GM13976 (cell line): ENCODE measurements around the gene SPON2.

Experiments used
- DNase-seq: peaks from one replicate; pipeline ENCODE4 v3.0.0; 2012; ENCODE audit warnings: low spot score
- CTCF ChIP-seq: IDR thresholded peaks from 2 replicates; pipeline ENCODE4 v1.5.1; 2012; ENCODE audit warnings: borderline replicate concordance, mild to moderate bottlenecking; ENCODE audit not compliant: insufficient read depth; ENCODE audit errors: extremely low read depth, missing control alignments, control extremely low read depth
- in situ Hi-C: fragments of 300-500 bp; cut with MboI; formaldehyde crosslinking; loops from one replicate; pipeline ENCODE4 v1.12.0; 2022; ENCODE audit warnings: low sequenced_read_pairs, mixed read lengths, inconsistent platforms; ENCODE audit not compliant: unreplicated experiment

SPON2 gene

DNA sequence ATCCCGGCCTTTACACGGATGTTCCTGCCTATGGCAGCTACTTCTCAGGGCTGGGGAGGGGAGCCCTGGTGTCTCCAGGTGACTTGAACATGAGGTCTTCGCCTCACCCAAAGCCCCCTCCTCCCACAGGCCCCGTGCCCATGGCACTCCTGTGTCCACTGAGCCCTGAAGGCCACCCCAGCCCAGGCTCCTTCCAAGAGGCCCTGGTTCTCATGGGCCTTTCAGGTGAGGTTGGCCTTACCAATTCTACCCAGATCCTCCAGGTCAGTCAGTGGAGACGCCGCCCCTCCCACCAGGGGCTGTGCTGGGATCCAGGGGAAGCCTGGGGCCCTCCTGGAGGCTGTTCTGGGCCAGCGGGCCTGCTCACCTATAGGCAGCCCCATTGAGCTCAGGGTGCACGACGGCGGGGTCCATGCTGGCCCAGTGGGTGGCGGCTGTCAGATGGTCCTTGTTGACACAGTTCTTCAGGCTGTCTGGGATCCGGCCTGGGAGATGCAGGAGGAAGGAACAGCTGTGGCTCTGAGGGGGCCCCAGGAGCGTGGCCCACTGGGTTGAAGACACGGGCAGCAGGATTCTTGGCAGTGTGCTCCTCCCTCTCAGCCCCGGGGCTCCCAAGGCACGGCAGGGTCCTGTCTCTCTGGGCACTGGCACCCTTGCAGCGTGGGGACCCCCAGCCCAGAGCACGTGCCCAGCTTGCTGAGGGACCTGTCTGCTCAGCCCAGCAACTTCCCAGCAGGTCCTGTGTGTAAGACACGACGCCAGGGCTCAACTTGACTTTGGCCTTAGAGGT, 40.4 kb upstream of the SPON2 start:
- no peak for TF ChIP-seq CTCF
- in situ Hi-C loops = no loop called here
- DNase-seq = no peak

- DNase-seq = no peak
- no peak for TF ChIP-seq CTCF
- in situ Hi-C loops = no loop called here
Measured at GRCh38 chr4:1211891-1212545, 39.6 kb upstream of the SPON2 start.

- DNase-seq = no peak
- TF ChIP-seq CTCF = no peak
- in situ Hi-C loops = no loop called here
Measured at GRCh38 chr4:1211371-1211770, 39.0 kb upstream of the SPON2 start.

DNA sequence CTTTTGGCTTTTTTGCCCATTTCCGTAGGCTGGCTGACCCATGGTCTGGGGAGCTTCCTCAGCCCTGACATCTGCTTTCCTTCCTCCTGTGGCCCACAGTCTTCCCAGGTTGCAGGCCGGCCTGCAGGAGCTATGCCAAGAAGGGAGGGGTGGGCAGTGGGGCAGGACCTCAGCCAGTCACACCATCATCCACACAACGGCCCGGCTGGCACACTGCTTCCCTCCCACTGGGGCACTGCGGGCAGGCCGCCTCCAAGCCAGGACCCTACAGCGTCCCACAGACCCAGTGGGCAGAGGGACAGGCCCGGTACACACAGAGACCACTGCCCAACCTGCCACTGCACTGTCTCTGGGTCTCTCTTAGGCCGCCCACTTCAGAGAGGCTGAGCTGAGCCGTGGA, 38.6 kb upstream of the SPON2 start:
- in situ Hi-C loops = no loop called here
- TF ChIP-seq CTCF = no peak
- no peak for DNase-seq

DNA sequence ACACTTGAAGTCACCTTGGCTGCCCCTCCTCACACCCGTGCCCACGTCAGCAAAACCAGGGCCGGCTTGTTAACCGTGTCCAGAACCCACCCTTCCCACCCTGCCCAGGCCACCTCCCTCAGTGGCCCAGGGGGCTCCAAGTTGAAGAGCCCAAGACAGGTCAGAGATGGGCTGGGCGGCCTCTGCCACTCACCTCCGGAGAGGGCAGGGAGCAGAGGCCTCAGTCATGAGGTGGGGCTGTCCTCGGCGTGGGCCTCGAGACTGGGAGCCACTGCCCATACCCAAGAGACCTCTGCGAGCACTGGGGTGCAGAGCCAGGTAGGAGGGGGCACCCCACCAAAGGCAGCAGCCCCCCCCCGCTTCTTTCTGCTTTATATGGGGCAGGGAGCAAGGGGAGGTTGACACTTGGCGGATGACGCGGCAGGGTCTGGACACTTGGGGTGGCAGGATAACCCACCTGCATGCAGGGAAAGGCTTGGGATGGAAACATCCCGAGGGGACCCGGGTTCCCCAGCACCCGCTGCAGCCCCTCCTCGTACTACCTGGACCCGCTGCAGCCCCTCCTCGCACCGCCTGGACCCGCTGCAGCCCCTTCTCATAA, 38.0 kb upstream of the SPON2 start:
- TF ChIP-seq CTCF = no peak

GRCh38 chr4:1209821-1210220, 37.4 kb upstream of the SPON2 start:
- TF ChIP-seq CTCF = no peak
- in situ Hi-C loops = no loop called here

More for the DNA sequence above, 38.0 kb upstream of the SPON2 start:
- in situ Hi-C loops = no loop called here
- DNase-seq = no peak

More at GRCh38 chr4:1209821-1210220, 37.4 kb upstream of the SPON2 start:
- DNase-seq = no peak
